K562 (cell line): ENCODE data around the gene XPR1. TPM values are rescaled to one million over a fixed set of nuclear protein-coding genes. Genes with fewer than 3 reads are reported as not detected.
A peak's percentile ranks its signal among the peaks of the same experiment; 100 is the strongest.

Experiments used
- CREB5 ChIP-seq: fragments of 250-450 bp; sonication (Bioruptor Pico); IDR thresholded peaks from 2 replicates; pipeline ENCODE4 v1.5.0; 2020; ENCODE audit warnings: mild to moderate bottlenecking
- ELF1 ChIP-seq: fragments of 200-800 bp; sonication (Bioruptor generic); IDR thresholded peaks from 2 replicates; pipeline ENCODE4 v1.6.1; 2016; ENCODE audit warnings: missing genetic modification characterization, missing compliant biosample characterization
- GATA2 ChIP-seq: sonication (generic); formaldehyde crosslinking; IDR thresholded peaks from 2 replicates; pipeline ENCODE4 v1.4.0; 2020; ENCODE audit warnings: mild to moderate bottlenecking, missing genetic modification reagents
- HCFC1 ChIP-seq: IDR thresholded peaks from 2 replicates; pipeline ENCODE4 v1.6.1; 2012; ENCODE audit warnings: low read depth, low read length, improper control_type of control experiment
- HDAC2 ChIP-seq: fragments of 450-650 bp; IDR thresholded peaks from 2 replicates; pipeline ENCODE4 v1.6.1; 2016; ENCODE audit warnings: mild to moderate bottlenecking
- HNRNPK ChIP-seq: fragments of 200-400 bp; formaldehyde crosslinking; IDR thresholded peaks from one replicate; pipeline ENCODE4 v1.6.1; 2018; ENCODE audit warnings: mild to moderate bottlenecking, low read depth, low read length; ENCODE audit not compliant: poor library complexity, severe bottlenecking
- KDM2B ChIP-seq: fragments of 250-450 bp; sonication (Bioruptor Pico); IDR thresholded peaks from 2 replicates; pipeline ENCODE4 v1.8.0; 2021; ENCODE audit warnings: mild to moderate bottlenecking, moderate library complexity
- MLX ChIP-seq, 2 experiments: fragments of 450-650 bp in 1 of 2; sonication (generic) in 1 of 2; formaldehyde crosslinking; conservative IDR thresholded peaks; 2 replicates each; pipeline versions ENCODE4 v1.4.0 to v1.8.1; 2020 to 2022; ENCODE audit warnings: mild to moderate bottlenecking in 1 of 2, missing genetic modification reagents in 1 of 2
- NCOA4 ChIP-seq: fragments of 450-650 bp; IDR thresholded peaks from 2 replicates; pipeline ENCODE4 v1.6.1; 2018; ENCODE audit warnings: mild to moderate bottlenecking; ENCODE audit not compliant: partially characterized antibody
- NELFE ChIP-seq: IDR thresholded peaks from 2 replicates; pipeline ENCODE4 v1.6.1; 2011; ENCODE audit warnings: mild to moderate bottlenecking; ENCODE audit not compliant: insufficient read depth, insufficient read length
- PML ChIP-seq: IDR thresholded peaks from 2 replicates; pipeline ENCODE4 v1.6.1; 2012; ENCODE audit warnings: low read length, inconsistent platforms
- PREB ChIP-seq: sonication (generic); formaldehyde crosslinking; IDR thresholded peaks from 2 replicates; pipeline ENCODE4 v1.8.1; 2023; ENCODE audit warnings: mild to moderate bottlenecking, missing genetic modification reagents
- RNF2 ChIP-seq: sonication (generic); IDR thresholded peaks from 2 replicates; pipeline ENCODE4 v1.6.1; 2016
- TFE3 ChIP-seq: fragments of 450-650 bp; formaldehyde crosslinking; IDR thresholded peaks from 2 replicates; pipeline ENCODE4 v1.4.0; 2020; ENCODE audit warnings: mild to moderate bottlenecking, mixed read lengths
- THRAP3 ChIP-seq: fragments of 450-650 bp; IDR thresholded peaks from 2 replicates; pipeline ENCODE4 v1.6.1; 2016; ENCODE audit warnings: mild to moderate bottlenecking, inconsistent platforms, borderline replicate concordance
- ZNF445 ChIP-seq: fragments of 250-450 bp; sonication (Bioruptor Pico); IDR thresholded peaks from 2 replicates; pipeline ENCODE4 v1.4.0; 2020; ENCODE audit warnings: low read depth, mild to moderate bottlenecking, moderate library complexity
- ZNF512 ChIP-seq: IDR thresholded peaks from 2 replicates; pipeline ENCODE4 v1.6.1; 2016; ENCODE audit warnings: missing genetic modification characterization, missing compliant biosample characterization
- ZNF79 ChIP-seq: fragments of 250-450 bp; sonication (Bioruptor Pico); IDR thresholded peaks from 2 replicates; pipeline ENCODE4 v1.4.0; 2020; ENCODE audit warnings: low read depth, mild to moderate bottlenecking, moderate library complexity
- polyA plus RNA-seq, 8 experiments: library from polyadenylated mRNA; depleted of rRNA in 4 of 8; stranded (reverse) in 5 of 8; unstranded in 3 of 8; fragments of >200 nt; fragmentation: Nextera tagmentation in 2 of 8; fragmentation: Illumina TruSeq in 1 of 8; extraction: Ambion mirVana in 2 of 8; extraction: Trizol in 1 of 8; gene quantifications; 2 replicates each; pipeline versions ENCODE4 v1.2.1 to v1.2.3, GENCODE V29; 2011 to 2014; ENCODE audit warnings: inconsistent platforms in 1 of 8, missing spikeins in 1 of 8
- total RNA-seq, 7 experiments: library from RNA; depleted of rRNA in 6 of 7; stranded (reverse); fragments of >200 nt in 6 of 7; fragmentation: Illumina TruSeq in 2 of 7; extraction: Trizol in 2 of 7; gene quantifications; 2 replicates each; pipeline versions ENCODE4 v1.2.1 to v1.2.3, GENCODE V29; 2011 to 2021; ENCODE audit warnings: low replicate concordance in 1 of 7

XPR1 gene
- total and polyA plus RNA-seq, 9 of the 15 experiments (the other 6 are each of a cell fraction or from before 2014, with no cell fraction given) = 3.0 to 66.2 (median 38.6) TPM

GRCh38 chr1:180611016-180611930, 20.5 kb upstream of the XPR1 start (continued):
- TF ChIP-seq ZNF512 (tag) = no peak
- peak; percentile 65 for TF ChIP-seq HDAC2
- peak; percentile 19 for TF ChIP-seq HCFC1
- no peak for TF ChIP-seq HNRNPK
- TF ChIP-seq TFE3 (CRISPR knock-in tag) = no peak; the same call in 1 of the 2 replicates
- TF ChIP-seq NCOA4 = no peak
- TF ChIP-seq PML = no peak; the same call in 1 of the 2 replicates
- peak; percentile 69 for TF ChIP-seq ELF1 (tag)
- TF ChIP-seq THRAP3 = no peak
- no peak for TF ChIP-seq NELFE
- TF ChIP-seq KDM2B (CRISPR knock-in tag) = no peak
- no peak for TF ChIP-seq ZNF445 (CRISPR knock-in tag)
- peak; percentile 86 for TF ChIP-seq RNF2
- no peak for TF ChIP-seq ZNF79 (CRISPR knock-in tag)
- peak; percentile 71 for TF ChIP-seq GATA2 (CRISPR knock-in tag)
- no peak for TF ChIP-seq MLX (CRISPR knock-in tag; conservative IDR thresholded peaks at IDR 0.05)
- no peak for TF ChIP-seq CREB5
- TF ChIP-seq PREB (CRISPR knock-in tag) = no peak
